Heart left ventricle (tissue), 16 donors: ENCODE measurements around the gene MORC2. TPM values are rescaled to one million over a fixed set of nuclear protein-coding genes. Genes with fewer than 3 reads are reported as not detected.

ENCODE experiments used
- ATAC-seq, 4 donors: fragments of 200-7000 bp; cut with Tn5 transposase; one replicate each; pipeline ENCODE4 v1.9.1; 2020 to 2022; ENCODE audit warnings: moderate library complexity in 4 of 4, mild to moderate bottlenecking in 3 of 4, moderate number of reproducible peaks in 1 of 4
- DNase-seq, 5 donors: peaks; one replicate each; pipeline ENCODE4 v3.0.0-alpha.2; 2020
- H3K27ac ChIP-seq, 12 donors: fragments of 200-600 bp; sonication (generic) in 4 of 12; one replicate each; pipeline versions ENCODE4 v1.5.0 to v1.8.0; 2016 to 2022; ENCODE audit warnings: mild to moderate bottlenecking in 2 of 12
- H3K27me3 ChIP-seq, 9 donors: fragments of 200-600 bp; sonication (generic) in 2 of 9; one replicate each; pipeline versions ENCODE4 v1.5.1 to v1.8.0; 2016 to 2022; ENCODE audit warnings: mild to moderate bottlenecking in 3 of 9
- H3K36me3 ChIP-seq, 9 donors: fragments of 200-600 bp; sonication (generic) in 2 of 9; one replicate each; pipeline versions ENCODE4 v1.5.0 to v1.8.0; 2018 to 2022; ENCODE audit warnings: mild to moderate bottlenecking in 2 of 9
- H3K4me1 ChIP-seq, 12 donors: fragments of 200-600 bp; sonication (generic) in 4 of 12; one replicate each; pipeline versions ENCODE4 v1.5.0 to v1.8.0; 2016 to 2022; ENCODE audit warnings: mild to moderate bottlenecking in 3 of 12
- H3K4me3 ChIP-seq, 12 donors: fragments of 200-600 bp; sonication (generic) in 4 of 12; one replicate each; pipeline versions ENCODE4 v1.5.0 to v1.8.0; 2017 to 2022; ENCODE audit warnings: mild to moderate bottlenecking in 9 of 12, moderate library complexity in 4 of 12
- H3K9me3 ChIP-seq, 12 donors: fragments of 200-600 bp; sonication (generic) in 4 of 12; one replicate each; pipeline versions ENCODE4 v1.5.0 to v1.8.0; 2016 to 2022; ENCODE audit warnings: mild to moderate bottlenecking in 1 of 12
- CTCF ChIP-seq, 12 donors: fragments of 200-600 bp; sonication (generic) in 4 of 12; IDR thresholded peaks; one replicate each; pipeline versions ENCODE4 v1.5.0 to v1.8.0; 2018 to 2022; ENCODE audit warnings: antibody characterized with exemption in 12 of 12, mild to moderate bottlenecking in 5 of 12
- POLR2A ChIP-seq, 2 donors: fragments of 450-650 bp; IDR thresholded peaks; one replicate each; pipeline ENCODE4 v1.6.1; 2017; ENCODE audit warnings: antibody characterized with exemption in 2 of 2, mild to moderate bottlenecking in 2 of 2, moderate library complexity in 2 of 2
- WGBS, 4 donors: extraction: QIAGEN DNeasy Blood & Tissue Kit in 2 of 4; methylation state at CpG; one replicate each; pipeline versions ENCODE4 v1.1.5 to v1.1.7; 2013 to 2018; 5-methylcytosine and 5-hydroxymethylcytosine counted together
- intact Hi-C, 10 donors: fragments of 100-400 bp; cut with DNase I; formaldehyde crosslinking; loops; one replicate each; pipeline versions ENCODE4 v1.11.1 to v1.14.2; 2022
- polyA plus RNA-seq, 2 donors: library from polyadenylated mRNA; stranded (reverse); fragments of 200-250 nt; gene quantifications; one replicate each; pipeline ENCODE4 v1.2.3, GENCODE V29; 2013
- total RNA-seq, 9 donors: library from RNA; depleted of rRNA in 2 of 9; stranded (reverse); fragments of >200 nt in 2 of 9; fragmentation: NEBNext Ultra II Directional in 3 of 9; extraction: Animal tissue kit (Norgen Biotek cat#: 25700) in 3 of 9; gene quantifications; one replicate each; pipeline versions ENCODE4 v1.1.0 to v1.2.4, GENCODE V29; 2016 to 2023
- donor health status: ischemic (EF 13 %, LVEDD 7.1; RV severe dilation, severe dysfunction).
- donor health status: healthy with polysubstance abuse.
- donor health status: DM: no; HTN: yes; CAD: no.
- donor health status: DM: no; HTN: no; CAD: no.
- donor health status: ischemic (EF 25% LVEDD 6.9; RV normal size, moderate dysfunction).
- donor health status: ischemic (EF 25% LVEDD 5.7; RV mildly dilated, moderate dysfunction).
- donor health status: healthy.
- donor health status: DM: yes; HTN: yes; CAD: no.
- donor health status: ischemic (EF 35%, LVEDD 5.7; RV mildly dilated, moderate dysfunction).
- donor health status: nonischemic (EF 11% LVEDD 7.7; RV severe dilation, severe dysfunction).
- donor health status: DM: yes; HTN: yes; CAD: no.
- donor health status: PGD.
- donor health status: ischemic (EF 29% LVEDD 5.4; RV normal size, mild dysfunction).
- donor health status: nonischemic (EF 23%, LVEDD 6.1; RV moderate dilation, normal function).

Gene MORC2
- total and polyA plus RNA-seq, 11 donors, result 12.0 to 24.4 (median 17.8) TPM

GRCh38 chr22:30885001-30885366 is 83.6 kb downstream of the MORC2 start:
- Histone ChIP-seq H3K4me1 (peaks cover 0 to 27% (median 12%) of the 10 kb centered on the region in 12 donors), H3K9me3 (no peaks in the 10 kb centered on the region), H3K27me3 (no peaks in the 10 kb centered on the region), H3K4me3 (no peak overlapping the region), H3K36me3 (peaks cover 0 to 19% (median 5%) of the 10 kb centered on the region in 9 donors), H3K27ac (no peak overlapping the region)
- peak in 2 of 5 donors; percentile 3 to 14 for DNase-seq
- WGBS, 4 donors, result 70 to 88% (median 83%) methylated on average over 2 to 5 of the region's 5 CpGs
- no peak for ATAC-seq
- intact Hi-C loops, result loop anchor here in 2 of 10 donors (10.0 kb wide), 2 partner anchors 110 to 120 kb away; no protein-coding TSS in a partner anchor
- TF ChIP-seq CTCF (IDR thresholded peaks at IDR 0.05) (no peak), POLR2A (IDR thresholded peaks at IDR 0.05) (no peak)

- DNase-seq, result peak in 3 of 5 donors; percentile 12 to 53 (median 22)
- no peaks in the 10 kb centered on the region for H3K27me3 ChIP-seq
- no peak for TF ChIP-seq POLR2A (IDR thresholded peaks at IDR 0.05)
- TF ChIP-seq CTCF (IDR thresholded peaks at IDR 0.05), result no peak
- ATAC-seq, result no peak
- H3K9me3 ChIP-seq, result no peaks in the 10 kb centered on the region
- H3K4me3 ChIP-seq, result no peak overlapping the region
- H3K36me3 ChIP-seq, result peaks cover 0 to 13% (median 5%) of the 10 kb centered on the region in 9 donors
- 77 to 90% (median 83%) methylated on average over 6 to 18 of the region's 18 CpGs for WGBS, 4 donors
- no peak overlapping the region for H3K27ac ChIP-seq
- H3K4me1 ChIP-seq, result peaks cover 0 to 29% (median 14%) of the 10 kb centered on the region in 12 donors
- intact Hi-C loops, result loop anchor here in 2 of 10 donors (10.0 kb wide), 2 partner anchors 110 to 120 kb away; no protein-coding TSS in a partner anchor
These were observed 84.2 kb downstream of the MORC2 start for GRCh38 chr22:30884211-30885000.

GRCh38 chr22:30883586-30884145 is 84.9 kb downstream of the MORC2 start:
- H3K4me1 ChIP-seq, result peaks cover 0 to 36% (median 19%) of the 10 kb centered on the region in 12 donors
- intact Hi-C loops, result loop anchor here in 2 of 10 donors (10.0 kb wide), 2 partner anchors 109 to 119 kb away; no protein-coding TSS in a partner anchor
- H3K4me3 ChIP-seq, result no peak overlapping the region
- no peak overlapping the region for H3K27ac ChIP-seq
- peaks cover 0 to 7% (median 0%) of the 10 kb centered on the region in 9 donors for H3K36me3 ChIP-seq
- no peak for ATAC-seq
- no peaks in the 10 kb centered on the region for H3K27me3 ChIP-seq
- no peak for TF ChIP-seq CTCF (IDR thresholded peaks at IDR 0.05)
- no peak for TF ChIP-seq POLR2A (IDR thresholded peaks at IDR 0.05)
- 83 to 97% (median 92%) methylated on average over 1 to 7 of the region's 7 CpGs for WGBS, 4 donors
- peak in 3 of 5 donors; percentile 4 to 24 (median 6) for DNase-seq
- no peaks in the 10 kb centered on the region for H3K9me3 ChIP-seq

GRCh38 chr22:30882974-30883533 is 85.5 kb downstream of the MORC2 start:
- Histone ChIP-seq H3K27ac (no peak overlapping the region), H3K27me3 (no peaks in the 10 kb centered on the region), H3K4me1 (peaks cover 0 to 42% (median 21%) of the 10 kb centered on the region in 12 donors), H3K36me3 (peaks cover 0 to 2% (median 0%) of the 10 kb centered on the region in 9 donors), H3K4me3 (no peak overlapping the region), H3K9me3 (no peaks in the 10 kb centered on the region)
- ATAC-seq (no peak), DNase-seq (peak in 2 of 5 donors; percentile 15 to 40)
- intact Hi-C loops, result loop anchor here in 2 of 10 donors (10.0 kb wide), 2 partner anchors 108 to 118 kb away; no protein-coding TSS in a partner anchor
- TF ChIP-seq CTCF (IDR thresholded peaks at IDR 0.05) (no peak), POLR2A (IDR thresholded peaks at IDR 0.05) (no peak)
- 94 to 100% (median 97%) methylated on average over 2 to 4 of the region's 4 CpGs for WGBS, 4 donors
